Brain microvascular endothelial cell (primary cell): ENCODE measurements around the gene PRPF31.

Experiments
- DNase-seq: peaks from one replicate; pipeline ENCODE4 v3.0.0-alpha.2; 2020
- H3K27ac ChIP-seq: fragments of 250-450 bp; sonication (Bioruptor Pico); 2 replicates; pipeline ENCODE4 v1.5.1; 2020; ENCODE audit warnings: mild to moderate bottlenecking, moderate library complexity
- H3K27me3 ChIP-seq: fragments of 250-450 bp; sonication (Bioruptor Pico); replicated peaks from 2 replicates; pipeline ENCODE4 v1.5.1; 2020; ENCODE audit warnings: mild to moderate bottlenecking
- H3K36me3 ChIP-seq: fragments of 250-450 bp; sonication (Bioruptor Pico); replicated peaks from 2 replicates; pipeline ENCODE4 v1.5.1; 2020; ENCODE audit warnings: mild to moderate bottlenecking
- H3K4me3 ChIP-seq: 2 replicates; pipeline ENCODE4 v1.5.1; 2011; ENCODE audit warnings: low read depth, mild to moderate bottlenecking, control low read depth, low read length, moderate library complexity
- in situ Hi-C: cut with HindIII; loops from 2 replicates; pipeline ENCODE4 v1.10.0; 2017; ENCODE audit warnings: low sequenced_read_pairs, low pct_ligation_motif_present
- TF ChIP-seq, protein P1 (sequence below): IDR thresholded peaks from 2 replicates; pipeline ENCODE4 v1.5.1; 2011; ENCODE audit warnings: low read depth, mild to moderate bottlenecking, moderate library complexity, low read length, control low read depth, inconsistent platforms; ENCODE audit errors: missing control alignments

PRPF31 gene

DNA sequence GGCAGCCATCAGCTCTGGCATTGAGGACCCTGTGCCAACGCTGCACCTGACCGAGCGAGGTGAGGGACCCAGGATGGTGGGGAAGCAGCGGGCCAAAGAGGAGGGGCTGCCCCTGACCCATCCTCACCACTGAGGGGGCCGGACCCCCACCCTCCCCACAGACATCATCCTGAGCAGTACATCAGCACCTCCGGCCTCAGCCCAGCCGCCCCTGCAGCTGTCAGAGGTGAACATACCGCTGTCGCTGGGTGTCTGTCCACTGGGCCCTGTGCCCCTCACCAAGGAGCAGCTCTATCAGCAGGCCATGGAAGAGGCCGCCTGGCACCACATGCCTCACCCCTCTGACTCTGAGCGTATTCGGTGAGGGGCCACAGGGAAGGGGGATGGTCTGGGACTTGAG, 36.7 kb downstream of the PRPF31 start:
- no peak for DNase-seq
- no peak overlapping the region for H3K27ac ChIP-seq
- TF ChIP-seq, protein P1, sequence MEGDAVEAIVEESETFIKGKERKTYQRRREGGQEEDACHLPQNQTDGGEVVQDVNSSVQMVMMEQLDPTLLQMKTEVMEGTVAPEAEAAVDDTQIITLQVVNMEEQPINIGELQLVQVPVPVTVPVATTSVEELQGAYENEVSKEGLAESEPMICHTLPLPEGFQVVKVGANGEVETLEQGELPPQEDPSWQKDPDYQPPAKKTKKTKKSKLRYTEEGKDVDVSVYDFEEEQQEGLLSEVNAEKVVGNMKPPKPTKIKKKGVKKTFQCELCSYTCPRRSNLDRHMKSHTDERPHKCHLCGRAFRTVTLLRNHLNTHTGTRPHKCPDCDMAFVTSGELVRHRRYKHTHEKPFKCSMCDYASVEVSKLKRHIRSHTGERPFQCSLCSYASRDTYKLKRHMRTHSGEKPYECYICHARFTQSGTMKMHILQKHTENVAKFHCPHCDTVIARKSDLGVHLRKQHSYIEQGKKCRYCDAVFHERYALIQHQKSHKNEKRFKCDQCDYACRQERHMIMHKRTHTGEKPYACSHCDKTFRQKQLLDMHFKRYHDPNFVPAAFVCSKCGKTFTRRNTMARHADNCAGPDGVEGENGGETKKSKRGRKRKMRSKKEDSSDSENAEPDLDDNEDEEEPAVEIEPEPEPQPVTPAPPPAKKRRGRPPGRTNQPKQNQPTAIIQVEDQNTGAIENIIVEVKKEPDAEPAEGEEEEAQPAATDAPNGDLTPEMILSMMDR, result no peak
- H3K27me3 ChIP-seq, result no peaks in the 10 kb centered on the region
- in situ Hi-C loops, result no loop called here
- peaks cover 83% of the 10 kb centered on the region for H3K36me3 ChIP-seq
- no peak overlapping the region for H3K4me3 ChIP-seq

DNA sequence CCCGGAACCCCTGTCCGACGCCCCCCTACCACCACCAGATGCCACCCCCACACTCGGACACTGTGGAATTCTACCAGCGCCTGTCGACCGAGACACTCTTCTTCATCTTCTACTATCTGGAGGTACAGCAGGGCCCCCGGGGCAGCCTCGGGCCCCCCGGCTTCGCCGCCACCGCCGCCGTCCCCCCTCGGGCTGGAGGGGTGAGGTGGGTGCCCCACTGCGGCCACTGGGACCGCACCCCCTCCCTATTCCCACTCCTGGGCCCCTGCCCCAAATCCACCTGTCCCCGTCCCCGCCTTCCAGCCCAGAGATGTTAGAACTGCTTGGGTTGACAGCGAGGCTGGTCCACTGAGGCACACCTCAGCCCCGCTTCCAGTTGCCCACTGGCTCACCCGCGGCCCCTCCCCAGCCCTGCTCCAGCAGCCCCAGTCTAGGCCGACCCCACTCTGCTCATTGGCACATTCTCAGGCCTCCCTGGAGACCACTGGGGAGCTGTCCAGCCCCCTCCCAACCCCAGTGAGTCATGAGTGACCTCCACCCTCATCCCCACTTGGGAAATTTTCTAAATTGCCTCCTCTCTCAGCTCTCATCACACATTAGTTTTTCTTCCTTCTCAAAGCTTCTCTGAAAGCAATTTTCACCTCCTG, 37.4 kb downstream of the PRPF31 start:
- Histone ChIP-seq H3K36me3 (peaks cover 85% of the 10 kb centered on the region), H3K4me3 (no peak overlapping the region), H3K27ac (no peak overlapping the region), H3K27me3 (no peaks in the 10 kb centered on the region)
- TF ChIP-seq, protein P1, result no peak
- DNase-seq, result no peak
- in situ Hi-C loops, result no loop called here

DNA sequence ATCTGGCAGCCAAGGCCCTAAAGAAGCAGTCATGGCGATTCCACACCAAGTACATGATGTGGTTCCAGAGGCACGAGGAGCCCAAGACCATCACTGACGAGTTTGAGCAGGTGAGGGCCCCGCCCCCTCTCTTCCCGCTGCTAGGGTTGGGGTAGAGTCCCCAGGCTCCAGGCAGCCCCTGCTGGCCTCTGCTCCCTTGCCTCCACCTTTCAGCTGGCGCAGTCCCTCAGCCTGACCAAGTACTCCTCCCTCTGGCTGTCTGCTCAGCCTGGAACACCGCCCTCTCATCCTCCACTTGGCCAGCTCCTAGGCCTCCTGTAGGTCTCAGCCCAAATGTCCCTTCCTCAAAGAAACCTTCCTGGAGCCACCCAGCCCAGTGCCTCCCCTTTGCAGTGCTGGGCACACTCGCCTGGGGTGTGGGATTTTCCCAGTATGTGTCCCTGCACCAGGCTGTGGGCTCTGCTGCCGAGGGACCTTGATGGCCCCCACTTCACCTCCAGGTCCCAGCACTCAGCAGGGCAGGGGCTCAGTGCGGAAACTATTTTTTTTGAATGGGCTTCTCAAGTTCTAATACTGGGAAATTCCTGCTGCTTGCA, 38.3 kb downstream of the PRPF31 start:
- Histone ChIP-seq H3K4me3 (no peak overlapping the region), H3K27me3 (no peaks in the 10 kb centered on the region), H3K27ac (no peak overlapping the region), H3K36me3 (peaks cover 81% of the 10 kb centered on the region)
- in situ Hi-C loops, result no loop called here
- TF ChIP-seq, protein P1, result no peak
- no peak for DNase-seq

DNA sequence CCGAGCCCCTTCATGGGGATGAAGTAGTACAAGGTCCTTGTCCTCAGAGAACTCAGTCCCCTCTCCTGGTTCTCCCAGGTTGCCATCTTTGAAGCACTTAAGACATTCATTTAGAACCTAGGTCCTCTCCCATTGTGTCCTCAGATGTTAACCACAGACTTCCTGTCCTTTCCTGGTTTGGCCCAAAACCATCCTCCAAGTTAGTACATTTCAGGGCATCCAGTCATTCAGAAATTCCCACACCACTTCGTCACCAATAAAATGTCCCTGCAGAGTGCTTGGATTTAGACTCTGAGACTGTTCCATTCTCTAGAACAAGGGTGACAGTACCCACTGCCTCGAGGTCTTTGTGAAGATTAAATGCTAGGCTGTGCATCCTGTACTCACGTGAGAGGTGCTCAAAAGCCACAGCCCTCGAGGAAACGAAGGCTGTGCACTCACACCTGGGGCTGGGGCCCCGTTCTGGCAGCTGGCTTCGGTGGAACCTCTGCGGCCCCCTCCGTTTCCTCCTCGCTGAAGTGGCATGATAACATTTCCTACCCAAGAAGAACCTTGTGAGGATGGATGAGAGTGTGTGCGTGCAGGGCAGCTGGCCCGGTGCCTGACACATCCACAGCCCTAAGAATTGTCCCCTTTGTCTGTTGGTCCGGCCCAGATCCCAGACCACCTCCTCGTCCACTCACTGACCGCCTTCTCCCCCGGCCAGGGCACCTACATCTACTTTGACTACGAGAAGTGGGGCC, 39.2 kb downstream of the PRPF31 start:
- TF ChIP-seq, protein P1, result no peak
- no peak overlapping the region for H3K4me3 ChIP-seq
- peaks cover 71% of the 10 kb centered on the region for H3K36me3 ChIP-seq
- in situ Hi-C loops, result no loop called here
- H3K27me3 ChIP-seq, result no peaks in the 10 kb centered on the region
- DNase-seq, result no peak
- H3K27ac ChIP-seq, result peak overlapping the region; percentile 8

DNA sequence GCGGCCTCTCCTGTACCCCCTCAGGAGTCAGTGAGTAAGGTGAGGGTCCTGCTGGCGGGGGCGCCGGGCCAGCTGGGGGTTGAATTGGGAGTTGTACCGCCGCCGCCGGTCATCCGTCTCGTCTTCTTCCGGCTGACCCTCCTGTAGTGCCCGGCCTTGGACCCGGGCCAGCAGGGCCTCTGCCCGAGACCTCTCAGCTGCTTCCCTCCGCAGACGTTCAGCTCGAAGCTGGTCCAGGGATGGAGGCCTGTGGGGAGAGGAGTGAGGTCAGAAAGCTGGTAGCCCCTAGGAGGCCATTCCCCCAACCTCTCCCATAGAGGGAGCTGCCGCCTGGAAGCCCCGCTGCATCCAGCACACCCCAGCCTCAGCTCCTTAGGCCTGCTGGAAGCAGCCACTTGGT, 40.1 kb downstream of the PRPF31 start:
- TF ChIP-seq, protein P1, result peak; percentile 22
- Histone ChIP-seq H3K27me3 (no peaks in the 10 kb centered on the region), H3K27ac (no peak overlapping the region), H3K4me3 (no peak overlapping the region), H3K36me3 (peaks cover 63% of the 10 kb centered on the region)
- DNase-seq, result no peak
- in situ Hi-C loops, result no loop called here
